HG02610 (cell line): ENCODE measurements around the gene PHLDB2.
A peak's percentile ranks its signal among the peaks of the same experiment; 100 is the strongest.

Source experiments
- ATAC-seq: cut with Tn5 transposase; IDR thresholded peaks from one replicate; pipeline ENCODE4 v1.9.1; 2021; ENCODE audit warnings: mild to moderate bottlenecking, moderate library complexity; ENCODE audit not compliant: unreplicated experiment

The PHLDB2 gene

DNA sequence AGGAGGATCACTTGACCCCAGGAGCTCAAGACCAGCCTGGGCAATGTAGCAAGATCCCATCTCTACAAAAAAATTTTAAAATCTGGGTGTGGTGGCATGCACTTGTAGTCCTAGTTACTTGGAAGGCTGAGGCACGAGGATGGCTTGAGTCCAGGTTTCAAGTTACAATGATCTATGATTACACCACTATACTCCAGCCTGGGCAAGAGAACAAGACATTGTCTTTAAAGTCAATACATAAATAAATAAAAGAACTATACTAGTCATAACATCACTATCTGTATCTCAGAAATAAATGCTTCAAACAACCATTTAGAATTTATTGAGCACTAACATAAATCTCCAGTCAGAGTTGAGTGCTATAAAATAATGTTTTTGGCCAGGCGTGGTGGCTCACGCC is 8.5 kb upstream of the PHLDB2 start:
- ATAC-seq = no peak

- no peak for ATAC-seq
These were observed 7.5 kb upstream of the PHLDB2 start for GRCh38 chr3:111851511-111851954.

DNA sequence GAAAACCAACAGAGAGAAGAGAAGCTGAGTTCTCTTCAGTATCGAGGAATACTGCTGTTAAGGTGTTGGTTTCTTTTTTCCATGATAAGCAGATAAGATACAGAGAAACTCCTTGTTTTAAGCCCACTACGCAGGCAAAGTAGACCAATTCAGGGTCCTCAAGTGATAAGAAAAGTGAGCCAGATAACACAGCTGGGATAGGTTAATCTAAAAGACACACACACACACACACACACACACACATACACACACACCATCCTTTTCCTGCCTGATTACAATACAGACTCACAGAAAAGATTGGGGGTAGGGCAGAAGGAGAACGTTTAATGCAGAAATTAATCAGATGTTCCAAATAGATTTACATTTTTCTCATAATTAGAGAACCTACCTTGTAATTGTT is 6.5 kb upstream of the PHLDB2 start:
- no peak for ATAC-seq

- no peak for ATAC-seq
These were observed 6.0 kb upstream of the PHLDB2 start for GRCh38 chr3:111853068-111853467.

GRCh38 chr3:111854990-111855389 is 4.1 kb upstream of the PHLDB2 start:
- ATAC-seq = no peak

DNA sequence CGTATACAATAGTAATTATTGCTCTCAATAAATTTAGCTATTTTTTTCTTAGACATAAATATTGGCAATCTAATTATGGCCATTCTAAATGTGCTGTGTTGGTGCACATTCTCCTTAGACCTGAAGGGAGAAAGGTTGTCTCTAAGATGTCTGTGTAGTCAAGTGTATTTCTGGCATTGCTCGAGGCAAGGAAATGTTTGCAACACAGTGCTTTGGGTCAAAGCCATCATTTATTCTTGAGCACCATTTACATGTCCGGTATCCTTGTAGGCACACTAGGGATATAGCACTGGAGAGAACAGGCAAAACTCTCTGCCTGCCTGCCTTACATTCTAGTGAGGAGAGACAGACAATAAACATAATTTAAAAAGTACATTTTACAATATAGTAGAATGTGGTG is 2.6 kb upstream of the PHLDB2 start:
- no peak for ATAC-seq

- ATAC-seq = no peak
These were observed 1.6 kb upstream of the PHLDB2 start for GRCh38 chr3:111857474-111857873.

GRCh38 chr3:111858642-111859041 is 423 bp upstream of the PHLDB2 start:
- no peak for ATAC-seq

DNA sequence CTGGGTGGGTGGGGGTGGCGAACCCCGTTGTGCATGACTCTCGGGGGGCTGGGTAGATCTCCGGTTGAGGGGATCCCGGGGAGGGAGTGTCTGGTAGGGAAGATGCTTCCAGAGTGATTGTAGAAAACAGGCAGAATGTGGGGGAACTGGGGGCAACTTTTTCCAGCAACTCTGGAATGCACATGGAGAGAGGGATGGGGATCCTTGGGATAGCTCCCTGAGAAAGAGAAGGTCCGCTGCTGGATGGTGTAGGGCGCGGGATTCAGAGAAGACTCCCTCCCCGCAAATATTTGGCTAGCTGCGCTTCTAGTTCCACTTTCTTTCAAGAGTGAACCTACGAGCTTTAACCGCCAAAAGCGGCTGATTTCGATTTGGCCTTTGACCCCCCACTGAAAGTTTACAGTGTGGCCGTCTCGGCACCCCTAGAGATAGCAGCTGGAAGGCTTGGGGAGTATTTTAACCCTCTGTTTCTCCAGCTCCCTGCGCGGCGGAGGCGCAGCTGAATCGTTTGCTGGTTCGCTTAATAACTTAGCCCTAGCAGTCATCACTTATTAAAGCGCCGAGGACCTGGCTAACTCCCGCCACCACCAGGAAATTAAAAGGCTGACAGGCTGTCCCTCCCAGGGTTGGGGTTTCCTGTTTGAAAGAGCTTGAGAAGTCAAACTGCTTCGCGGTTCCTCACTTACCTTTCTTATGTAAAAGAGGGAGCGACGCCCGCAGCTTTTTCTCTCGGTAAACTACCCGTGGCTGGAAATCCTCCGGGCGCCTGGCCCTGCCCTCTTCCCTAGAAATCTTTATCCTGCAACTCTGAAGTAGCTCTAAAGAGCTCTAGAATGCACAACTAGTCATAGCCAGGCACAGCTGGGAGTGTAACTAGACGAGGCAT is 1.2 kb downstream of the PHLDB2 start:
- peak; percentile 89 for ATAC-seq

DNA sequence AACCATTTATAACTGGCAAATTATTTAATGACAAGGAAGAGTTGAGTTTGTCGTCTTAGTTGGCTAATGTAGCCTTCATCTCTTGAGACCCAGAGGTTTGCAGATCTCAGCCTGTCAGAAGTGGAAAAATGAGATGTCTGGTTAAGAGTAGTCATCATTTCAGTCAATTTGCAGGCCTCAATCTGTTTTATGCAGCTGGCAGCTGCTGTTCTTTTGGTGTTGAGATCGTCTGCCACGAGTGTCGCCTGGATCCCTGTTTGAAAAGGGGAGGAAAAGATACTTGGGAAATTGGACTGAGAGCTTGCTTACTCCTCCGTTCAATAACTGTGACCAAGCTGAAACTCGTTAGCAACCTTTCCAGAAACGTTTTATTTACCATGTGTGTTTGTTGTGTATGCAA is 2.3 kb downstream of the PHLDB2 start:
- ATAC-seq = no peak

DNA sequence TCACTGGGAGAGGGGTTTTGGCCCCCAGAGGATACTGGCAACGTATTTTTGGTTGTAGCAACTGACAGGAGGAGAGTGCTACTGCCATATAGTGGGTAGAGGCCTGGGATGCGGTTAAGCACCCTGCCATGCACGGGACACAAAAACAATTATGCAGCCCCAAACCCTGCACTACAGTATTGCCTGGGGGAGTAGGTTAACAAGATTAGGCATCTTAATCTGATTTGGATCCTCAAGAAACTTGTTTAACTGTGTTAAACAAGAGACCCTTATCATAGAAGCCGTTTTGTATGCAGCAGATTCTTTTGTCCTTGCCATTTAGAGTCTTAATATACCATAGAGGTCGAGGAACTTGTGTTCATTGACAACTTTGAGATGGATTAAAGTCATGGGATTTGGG is 3.4 kb downstream of the PHLDB2 start:
- ATAC-seq = no peak

DNA sequence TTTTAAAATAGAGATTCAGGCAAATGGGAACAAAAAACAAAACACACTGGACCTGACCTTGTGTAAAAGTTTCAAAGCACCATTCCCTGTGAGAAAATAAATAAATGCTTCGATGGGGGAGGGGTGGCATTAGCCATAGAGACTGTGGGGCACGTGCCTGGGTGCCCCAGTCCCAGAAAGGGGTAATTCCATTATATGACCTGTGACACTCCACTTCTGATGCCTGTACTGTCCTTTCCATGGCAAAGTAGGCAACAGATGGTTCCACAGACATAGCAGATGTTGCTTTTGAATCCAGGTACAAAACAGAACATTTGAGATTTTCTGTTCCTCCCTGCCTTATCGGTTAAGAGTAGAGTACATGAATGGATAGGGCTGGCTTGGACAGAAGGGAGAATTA is 3.9 kb downstream of the PHLDB2 start:
- no peak for ATAC-seq

DNA sequence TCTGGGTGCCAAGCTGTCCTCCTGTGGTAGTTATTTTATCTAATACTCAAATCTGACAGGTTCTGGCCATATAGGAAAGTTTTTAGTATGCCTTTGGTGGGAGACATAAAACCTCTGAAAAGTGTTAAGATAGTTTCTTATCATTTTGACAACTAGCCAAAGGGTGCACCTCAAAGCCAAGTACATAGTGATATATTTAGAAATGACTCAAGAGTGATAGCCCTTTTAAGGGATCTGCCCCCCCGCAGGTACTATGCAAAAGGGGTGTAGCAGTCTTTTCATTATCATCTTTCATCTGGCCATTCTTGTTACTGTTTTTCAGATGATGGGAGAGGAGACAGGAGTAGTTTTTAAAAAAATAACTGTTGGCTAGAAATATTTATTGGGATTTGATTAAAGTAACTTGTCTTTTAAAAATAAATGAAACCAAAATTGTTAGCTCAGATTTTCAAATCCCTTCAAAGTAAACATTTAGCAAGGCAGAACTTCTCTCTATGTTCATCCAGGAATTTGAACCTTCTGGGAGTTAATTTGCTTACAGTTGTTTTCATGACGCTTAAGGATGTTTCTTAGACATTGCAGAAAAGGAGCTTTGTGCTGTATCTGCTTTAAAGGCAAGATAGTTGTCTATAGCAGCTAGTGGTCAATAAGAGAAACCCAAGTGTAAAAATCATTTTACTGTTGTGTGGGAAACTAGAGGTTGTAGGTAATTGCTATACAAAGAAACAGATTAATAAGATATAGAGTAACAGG is 5.1 kb downstream of the PHLDB2 start:
- ATAC-seq = no peak

DNA sequence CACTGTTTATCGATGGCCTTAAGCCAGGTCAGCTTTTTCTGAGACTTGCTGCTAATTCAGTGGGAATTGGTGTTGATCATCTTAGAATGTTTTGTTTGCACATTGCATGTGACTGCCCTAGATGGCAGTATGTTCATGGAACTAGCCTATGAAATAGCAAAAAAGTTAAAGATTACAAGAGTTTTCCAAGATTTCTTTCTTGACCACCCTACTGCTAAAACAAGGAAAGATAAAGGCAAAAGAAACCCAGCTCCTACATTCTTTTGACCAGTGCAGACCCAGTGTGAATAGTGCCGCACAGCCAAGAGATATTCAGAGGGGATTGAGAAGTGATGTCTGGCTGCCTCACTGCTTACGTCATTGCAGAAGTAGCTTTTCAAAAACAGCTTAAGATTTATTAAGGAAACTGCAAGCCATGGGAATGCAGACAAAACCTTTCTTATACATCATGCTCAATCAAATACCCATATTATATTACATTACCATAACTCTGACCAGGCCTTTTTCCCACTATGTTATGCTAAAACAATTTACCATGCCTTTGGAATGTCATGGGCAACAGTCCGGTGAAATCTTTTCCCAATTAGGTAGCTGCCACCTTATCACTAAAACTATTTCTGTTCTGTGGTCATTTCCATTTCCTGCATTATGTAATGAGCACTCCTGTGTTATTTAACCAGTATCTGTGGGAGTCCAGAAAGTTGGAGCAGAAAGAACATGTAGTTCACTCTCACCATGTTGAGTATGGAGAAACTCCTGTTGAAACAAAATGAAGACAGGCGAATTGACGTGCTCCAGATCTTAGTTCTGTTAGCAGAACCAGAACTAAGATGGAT is 6.0 kb downstream of the PHLDB2 start:
- ATAC-seq = no peak

DNA sequence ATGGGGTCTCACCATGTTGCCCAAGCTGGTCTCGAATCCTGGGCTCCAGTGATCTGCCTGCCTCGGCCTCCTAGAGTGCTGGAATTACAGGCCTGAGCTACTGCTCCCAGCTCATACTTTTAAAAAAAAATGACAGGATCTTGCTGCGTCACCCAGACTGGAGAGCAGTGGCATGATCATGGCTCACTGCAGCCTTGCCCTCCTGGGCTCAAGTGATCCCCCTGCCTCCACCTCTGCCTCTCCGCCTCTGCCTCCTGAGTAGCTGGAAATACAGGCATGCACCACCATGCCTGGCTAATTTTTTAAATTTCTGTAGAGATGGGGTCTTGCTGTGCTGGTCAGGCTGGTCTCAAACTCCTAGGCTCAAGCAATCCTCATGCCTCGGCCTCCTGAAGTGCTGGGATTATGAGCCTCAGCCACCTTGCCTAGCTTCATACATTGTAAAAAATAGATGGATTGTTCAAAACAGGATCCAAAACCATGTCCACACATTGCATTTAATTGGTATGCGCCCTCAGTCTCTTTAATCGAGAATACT is 8.9 kb downstream of the PHLDB2 start:
- ATAC-seq = no peak

- ATAC-seq = no peak
These were observed 11.6 kb downstream of the PHLDB2 start for GRCh38 chr3:111870620-111871019.

- ATAC-seq = no peak
These were observed 13.0 kb downstream of the PHLDB2 start for GRCh38 chr3:111871809-111872623.

DNA sequence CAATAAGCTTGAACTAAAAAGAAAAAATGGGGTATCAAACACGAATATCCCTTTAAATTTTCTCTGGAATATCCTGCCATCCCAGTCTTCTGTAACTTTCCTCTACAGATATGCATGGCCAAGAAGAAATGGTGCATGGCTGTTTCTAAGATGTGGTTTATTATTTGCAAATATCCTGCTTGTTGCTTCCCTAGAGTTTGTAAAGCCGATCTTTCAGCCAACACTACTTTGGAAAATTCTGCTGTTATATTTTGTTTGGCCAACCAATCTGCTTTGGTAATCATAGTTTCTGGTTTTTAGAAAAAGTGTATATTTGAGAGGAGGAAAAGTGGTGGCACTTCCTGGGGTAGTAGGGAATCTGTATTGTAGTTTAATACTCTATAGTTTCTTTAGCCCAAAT is 13.9 kb downstream of the PHLDB2 start:
- no peak for ATAC-seq

- no peak for ATAC-seq
These were observed 15.2 kb downstream of the PHLDB2 start for GRCh38 chr3:111874177-111874820.

GRCh38 chr3:111881480-111881879 is 22.4 kb downstream of the PHLDB2 start:
- no peak for ATAC-seq
